GM12892 (cell line): ENCODE results near the gene TMEM134.
"Not testable (repeated sequence)": the region's sequence is repeated elsewhere in the genome, so short reads cannot be mapped to it uniquely, and the experiment has no call there.

ENCODE experiments used
- DNase-seq: peaks from one replicate; pipeline ENCODE4 v3.0.0; 2011; ENCODE audit not compliant: insufficient read length
- FAIRE-seq: peaks from 2 replicates; lab custom pipeline; 2011; peaks lifted over from hg19 to GRCh38; lab: Jason Lieb, UNC
- POLR2A ChIP-seq: IDR thresholded peaks from 2 replicates; pipeline ENCODE4 v1.6.1; 2011; ENCODE audit warnings: low read depth, low read length, control low read depth
- POLR2AphosphoS5 ChIP-seq: IDR thresholded peaks from 2 replicates; pipeline ENCODE4 v1.6.1; 2011; ENCODE audit warnings: low read depth, low read length, control low read depth
- TAF1 ChIP-seq: IDR thresholded peaks from 2 replicates; pipeline ENCODE4 v1.6.1; 2011; ENCODE audit warnings: low read depth, mild to moderate bottlenecking, control low read depth, low read length, borderline replicate concordance

TMEM134 gene

DNA sequence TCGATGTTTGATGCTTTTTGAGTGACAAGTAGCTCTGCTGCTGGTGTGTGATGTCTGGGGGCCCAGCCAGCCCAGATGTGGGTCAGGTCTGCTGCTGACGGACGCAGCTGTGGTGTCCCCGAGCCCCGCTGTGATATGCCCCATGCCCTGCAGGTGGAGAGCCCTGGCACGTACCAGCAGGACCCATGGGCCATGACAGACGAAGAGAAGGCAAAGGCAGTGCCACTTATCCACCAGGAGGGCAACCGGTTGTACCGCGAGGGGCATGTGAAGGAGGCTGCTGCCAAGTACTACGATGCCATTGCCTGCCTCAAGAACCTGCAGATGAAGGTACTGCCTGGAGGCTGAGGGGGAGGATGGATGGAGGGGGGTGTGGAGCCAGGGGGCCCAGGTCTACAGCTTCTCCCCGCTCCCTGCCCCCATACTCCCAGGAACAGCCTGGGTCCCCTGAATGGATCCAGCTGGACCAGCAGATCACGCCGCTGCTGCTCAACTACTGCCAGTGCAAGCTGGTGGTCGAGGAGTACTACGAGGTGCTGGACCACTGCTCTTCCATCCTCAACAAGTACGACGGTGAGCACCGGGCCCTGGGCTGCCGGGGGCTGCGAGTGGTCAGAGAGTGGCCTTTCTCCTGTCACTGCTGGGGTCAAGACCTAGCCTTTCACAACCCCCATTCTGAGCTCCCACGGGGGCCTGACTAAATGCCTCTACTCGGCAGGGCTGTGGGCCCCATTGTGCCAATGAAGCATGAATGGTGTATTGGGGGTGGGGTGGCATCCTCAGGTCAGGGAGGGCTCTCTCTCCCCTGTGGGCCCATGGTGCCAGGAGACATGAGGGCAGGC lies 21.1 kb upstream of the TMEM134 start:
- TF ChIP-seq TAF1: no peak
- no peak; the same call in 1 of the 2 replicates for TF ChIP-seq POLR2A
- TF ChIP-seq POLR2AphosphoS5: no peak
- FAIRE-seq (peak; percentile 5), DNase-seq (no peak)

DNA sequence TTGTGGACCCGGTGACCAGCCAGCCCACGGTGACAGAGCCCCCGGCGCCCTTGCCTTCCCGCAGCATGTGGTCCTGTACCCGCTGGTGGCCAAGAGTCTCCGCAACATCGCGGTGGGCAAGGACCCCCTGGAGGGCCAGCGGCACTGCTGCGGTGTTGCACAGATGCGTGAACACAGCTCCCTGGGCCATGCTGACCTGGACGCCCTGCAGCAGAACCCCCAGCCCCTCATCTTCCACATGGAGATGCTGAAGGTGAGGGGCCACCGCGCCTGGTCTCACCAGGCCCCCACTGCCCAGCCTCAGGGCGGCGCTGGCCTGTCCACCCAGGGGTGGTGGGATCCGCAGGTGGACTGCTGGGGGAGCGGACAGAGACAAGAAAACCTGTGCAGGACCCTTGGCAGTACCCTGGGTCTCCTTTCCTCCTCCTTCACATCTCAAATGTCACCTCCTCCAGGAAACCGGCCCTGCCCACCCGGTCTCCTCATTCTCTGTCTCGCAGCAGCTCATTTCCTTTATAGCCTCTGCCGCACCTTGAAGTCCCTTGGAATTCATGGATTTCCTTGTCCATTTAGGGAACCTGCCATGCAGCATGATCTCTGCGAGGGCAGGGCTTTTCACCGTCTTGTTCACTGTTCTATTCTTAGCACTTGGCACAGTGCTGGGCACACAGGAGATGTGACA lies 20.3 kb upstream of the TMEM134 start:
- TF ChIP-seq POLR2AphosphoS5 (no peak), TAF1 (no peak), POLR2A (no peak)
- FAIRE-seq: no peak
- DNase-seq: peak; percentile 4

DNA sequence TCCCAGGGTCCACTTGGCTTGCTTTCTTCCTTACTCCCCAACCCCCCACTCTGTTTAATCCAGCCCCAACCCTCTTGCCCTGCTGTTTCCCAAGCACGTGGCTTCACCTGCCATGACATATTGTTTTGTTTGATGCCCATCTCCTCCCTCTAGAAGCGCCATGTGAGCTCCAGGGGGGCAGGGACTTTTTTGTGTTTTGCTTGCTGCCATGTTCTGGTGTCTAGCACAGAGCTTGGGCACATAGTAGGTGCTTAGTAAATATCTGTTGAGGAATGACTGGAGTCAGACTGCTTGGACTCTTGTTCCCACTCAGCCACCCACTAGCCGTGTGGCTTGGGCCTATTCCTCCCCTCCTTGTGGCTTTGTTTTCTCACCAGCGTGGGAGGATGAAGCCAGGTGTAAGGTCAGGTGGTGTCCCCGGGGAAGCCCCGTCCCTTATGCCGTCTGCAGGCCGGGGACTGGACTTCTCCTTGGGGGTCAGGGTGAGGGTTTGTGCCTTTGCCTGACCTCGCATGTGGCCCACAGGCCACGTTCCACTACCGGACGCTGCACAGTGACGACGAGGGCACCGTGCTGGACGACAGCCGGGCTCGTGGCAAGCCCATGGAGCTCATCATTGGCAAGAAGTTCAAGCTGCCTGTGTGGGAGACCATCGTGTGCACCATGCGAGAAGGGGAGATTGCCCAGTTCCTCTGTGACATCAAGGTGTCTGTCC lies 17.6 kb upstream of the TMEM134 start:
- FAIRE-seq: peak; percentile 99
- TF ChIP-seq POLR2AphosphoS5: peak; percentile 44; the same call in 1 of the 2 replicates
- no peak for TF ChIP-seq TAF1
- peak; percentile 48; the same call in 1 of the 2 replicates for TF ChIP-seq POLR2A
- peak; percentile 75 for DNase-seq

DNA sequence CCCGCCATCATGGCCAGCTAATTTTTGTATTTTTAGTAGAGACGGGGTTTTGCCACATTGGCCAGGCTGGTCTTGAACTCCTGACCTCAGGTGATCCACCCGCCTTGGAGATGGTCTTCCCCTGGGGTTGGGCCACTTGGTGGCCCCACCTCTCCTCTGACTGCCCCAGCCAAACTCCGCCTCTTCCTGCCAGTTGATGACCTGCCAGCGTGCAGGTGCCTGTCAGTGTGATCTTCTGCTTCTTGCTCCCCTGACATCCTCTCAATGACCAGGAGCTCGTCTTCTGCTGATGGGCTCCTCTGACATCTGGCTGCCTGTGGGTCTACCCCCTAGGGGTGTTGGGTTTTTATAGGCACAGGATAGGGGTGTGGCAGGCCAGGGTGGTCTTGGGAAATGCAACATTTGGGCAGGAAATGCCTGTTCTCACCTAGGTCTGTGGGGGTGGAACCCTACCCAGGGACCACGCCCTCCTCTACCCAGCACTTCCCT lies 16.9 kb upstream of the TMEM134 start:
- not testable (repeated sequence) for FAIRE-seq, DNase-seq
- peak; percentile 81 for TF ChIP-seq POLR2AphosphoS5
- peak; percentile 75 for TF ChIP-seq POLR2A

DNA sequence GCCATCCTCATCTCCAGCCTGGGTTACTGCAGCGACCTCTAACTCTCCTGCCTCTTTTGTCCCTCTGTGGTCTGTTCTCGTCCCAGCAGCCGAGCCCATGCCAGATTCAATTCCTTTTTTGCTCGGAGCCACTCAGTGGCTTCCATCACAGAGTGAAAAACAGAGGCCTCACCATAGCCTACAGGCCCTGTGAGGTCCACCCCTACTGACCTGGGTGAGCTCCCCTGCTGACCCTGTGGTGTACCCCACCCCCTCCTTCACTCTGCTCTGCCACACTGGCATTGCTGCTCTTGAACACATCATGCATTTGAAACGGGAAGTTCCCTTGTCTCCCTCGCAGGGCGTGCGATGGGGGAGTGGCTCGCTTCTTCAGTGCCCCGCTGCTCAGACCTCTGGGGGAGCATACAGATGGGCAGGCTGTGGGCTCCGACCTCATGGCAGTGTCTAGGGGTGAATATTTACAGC lies 15.8 kb upstream of the TMEM134 start:
- TF ChIP-seq POLR2A (peak; percentile 72), TAF1 (no peak), POLR2AphosphoS5 (peak; percentile 66; the same call in 1 of the 2 replicates)
- FAIRE-seq (no peak), DNase-seq (no peak)

DNA sequence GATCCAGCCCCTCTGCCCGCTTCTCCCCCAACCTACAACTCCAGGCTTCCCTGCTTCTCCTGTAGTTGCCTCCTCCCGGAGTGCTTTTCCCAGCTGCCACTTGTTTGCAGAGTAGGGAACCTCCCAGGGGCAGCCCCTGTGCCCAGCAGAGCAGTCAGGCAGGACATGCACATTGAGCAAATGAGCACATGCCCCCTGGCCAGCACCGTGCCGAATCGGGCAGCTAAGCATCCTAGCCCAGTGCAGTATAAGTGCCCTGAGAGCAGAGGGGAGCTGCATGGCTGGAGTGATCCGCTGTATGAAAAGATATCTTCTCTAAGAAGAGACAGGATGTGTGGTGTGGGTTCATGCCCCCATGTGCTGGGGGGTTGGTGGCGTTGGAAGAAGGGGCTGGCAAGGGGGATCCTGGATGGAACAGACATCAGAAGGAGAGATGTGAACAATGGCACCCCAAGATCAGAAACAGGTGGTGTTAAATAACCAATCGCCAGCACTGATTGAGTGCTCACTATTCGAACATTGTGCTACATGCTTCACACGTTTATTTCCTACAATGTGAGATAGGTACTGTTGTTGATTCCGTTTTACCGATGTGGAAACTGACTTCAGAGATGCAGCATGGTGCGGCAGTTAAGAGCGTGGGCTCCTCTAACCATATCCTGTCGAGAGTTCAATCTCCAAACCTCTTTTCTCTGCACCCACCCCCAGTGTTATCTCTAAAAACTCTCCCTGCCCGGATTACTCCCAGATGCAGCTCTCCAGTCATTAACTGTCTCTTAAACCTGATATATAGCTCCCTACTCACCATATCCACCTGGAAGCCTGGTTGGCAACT lies 15.0 kb upstream of the TMEM134 start:
- FAIRE-seq: no peak
- DNase-seq: no peak
- TF ChIP-seq POLR2A: no peak
- TF ChIP-seq TAF1: no peak
- no peak; the same call in 1 of the 2 replicates for TF ChIP-seq POLR2AphosphoS5

DNA sequence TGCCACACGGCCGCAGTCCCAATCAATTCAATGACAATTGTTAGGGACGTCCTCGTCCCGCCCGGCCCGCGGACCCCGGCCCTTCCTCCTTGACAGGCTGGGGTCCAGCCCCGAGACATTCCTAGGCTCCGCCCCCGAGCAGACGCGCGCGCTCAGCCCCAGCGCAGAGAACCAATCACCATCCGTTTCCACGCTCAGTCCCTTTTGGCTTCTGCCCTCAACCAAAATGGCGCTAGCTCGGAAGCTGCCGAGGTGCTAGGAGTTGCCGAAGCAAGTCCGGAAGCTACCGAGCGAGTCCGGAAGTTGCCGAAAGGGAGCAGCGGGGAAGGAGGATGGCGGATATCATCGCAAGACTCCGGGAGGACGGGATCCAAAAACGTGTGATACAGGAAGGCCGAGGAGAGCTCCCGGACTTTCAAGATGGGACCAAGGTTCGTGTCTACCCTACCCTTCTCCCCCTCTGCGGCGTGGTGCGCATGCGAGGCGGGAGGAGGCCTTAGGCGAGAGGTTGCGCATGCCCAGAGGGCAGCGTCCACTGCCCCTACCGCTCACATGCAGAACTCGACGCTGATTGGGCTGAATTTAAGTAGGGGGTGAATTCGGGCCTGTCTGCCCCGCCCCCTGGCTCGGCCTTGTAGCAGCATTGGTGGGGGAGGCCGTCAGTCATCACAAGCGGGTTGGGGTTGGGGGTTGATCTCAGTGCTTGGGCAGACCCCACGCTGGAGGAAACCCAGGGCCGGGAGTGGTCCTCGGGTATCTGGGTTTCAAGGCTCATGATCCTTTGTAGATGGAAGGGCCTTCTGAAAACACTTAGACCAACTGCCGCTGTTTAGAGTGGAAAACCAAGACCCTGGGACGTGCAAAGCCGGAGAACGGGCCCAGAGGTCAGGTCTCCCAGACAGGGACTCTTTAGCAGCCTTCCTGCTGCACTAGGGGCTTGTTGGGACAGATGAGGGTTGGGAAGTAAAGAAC lies 14.1 kb upstream of the TMEM134 start, which contains the start of gene AIP:
Gene AIP, plus strand, starts transcription at position 200 of the 972 bp plus-strand sequence. Its CDS starts 133 bp downstream, at position 333.
- FAIRE-seq: peak; percentile 99
- peak; percentile 92 for DNase-seq
- TF ChIP-seq POLR2A: peak; percentile 71
- TF ChIP-seq POLR2AphosphoS5: peak; percentile 71
- peak; percentile 88 for TF ChIP-seq TAF1

DNA sequence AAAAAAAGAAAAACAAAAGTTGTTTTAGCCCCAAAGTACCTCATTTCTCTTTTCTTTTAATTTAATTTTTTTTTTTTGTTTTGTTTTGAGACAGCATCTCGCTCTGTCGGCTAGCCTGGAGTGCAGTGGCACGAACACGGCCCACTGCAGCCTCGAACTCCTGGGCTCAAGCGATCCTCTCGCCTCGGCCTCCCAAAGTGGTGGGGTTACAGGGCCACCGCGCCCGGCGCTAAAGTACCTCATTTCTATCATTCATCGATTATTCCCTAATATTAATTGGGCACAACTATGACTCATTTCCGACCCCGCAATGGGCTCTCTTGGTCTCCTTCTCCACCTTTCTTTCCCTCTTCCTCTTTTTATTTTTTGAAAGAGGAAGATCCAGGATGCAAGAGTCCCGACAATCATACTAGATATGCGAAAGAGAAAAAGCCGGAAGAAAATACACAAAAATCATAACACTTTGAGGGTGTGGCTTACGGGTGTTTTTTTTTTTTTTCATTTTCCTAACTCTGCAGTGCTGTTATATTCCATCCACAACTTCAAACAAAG lies 13.3 kb upstream of the TMEM134 start:
- DNase-seq: no peak
- TF ChIP-seq TAF1: no peak
- no peak for TF ChIP-seq POLR2A
- TF ChIP-seq POLR2AphosphoS5: no peak
- FAIRE-seq: no peak

DNA sequence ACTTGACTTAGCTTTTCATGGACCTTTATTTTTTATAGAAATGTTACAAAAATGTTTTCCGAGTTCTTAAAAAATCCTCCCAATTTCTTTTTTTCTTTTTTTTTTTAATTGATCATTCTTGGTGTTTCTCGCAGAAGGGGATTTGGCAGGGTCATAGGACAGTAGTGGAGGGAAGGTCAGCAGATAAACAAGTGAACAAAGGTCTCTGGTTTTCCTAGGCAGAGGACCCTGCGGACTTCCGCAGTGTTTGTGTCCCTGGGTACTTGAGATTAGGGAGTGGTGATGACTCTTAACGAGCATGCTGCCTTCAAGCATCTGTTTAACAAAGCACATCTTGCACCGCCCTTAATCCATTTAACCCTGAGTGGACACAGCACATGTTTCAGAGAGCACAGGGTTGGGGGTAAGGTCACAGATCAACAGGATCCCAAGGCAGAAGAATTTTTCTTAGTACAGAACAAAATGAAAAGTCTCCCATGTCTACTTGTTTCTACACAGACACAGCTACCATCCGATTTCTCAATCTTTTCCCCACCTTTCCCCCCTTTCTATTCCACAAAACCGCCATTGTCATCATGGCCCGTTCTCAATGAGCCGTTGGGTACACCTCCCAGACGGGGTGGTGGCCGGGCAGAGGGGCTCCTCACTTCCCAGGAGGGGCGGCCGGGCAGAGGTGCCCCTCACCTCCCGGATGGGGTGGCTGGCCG lies 8.4 kb upstream of the TMEM134 start:
- FAIRE-seq, DNase-seq: not testable (repeated sequence)

DNA sequence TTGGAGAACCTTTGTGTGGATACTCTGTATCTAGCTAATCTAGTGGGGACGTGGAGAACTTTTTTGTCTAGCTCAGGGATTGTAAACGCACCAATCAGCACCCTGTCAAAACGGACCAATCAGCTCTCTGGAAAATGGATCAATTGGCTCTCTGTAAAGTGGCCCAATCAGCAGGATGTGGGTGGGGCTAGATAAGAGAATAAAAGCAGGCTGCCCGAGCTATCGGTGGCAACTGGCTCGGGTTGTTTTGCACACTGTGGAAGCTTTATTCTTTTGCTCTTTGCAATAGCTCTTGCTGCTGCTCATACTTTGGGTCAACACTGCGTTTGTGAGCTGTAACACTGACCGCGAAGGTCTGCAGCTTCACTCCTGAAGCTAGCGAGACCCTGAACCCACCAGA lies 7.6 kb upstream of the TMEM134 start:
- DNase-seq, FAIRE-seq: not testable (repeated sequence)
